DND-41 (cell line): ENCODE data around the gene FSIP1.

ENCODE experiments used
- CTCF ChIP-seq: IDR thresholded peaks from 2 replicates; pipeline ENCODE4 v1.5.1; 2012; ENCODE audit warnings: borderline replicate concordance, low read length, moderate library complexity, mild to moderate bottlenecking; ENCODE audit not compliant: poor library complexity, severe bottlenecking; ENCODE audit errors: extremely low read depth
- EZH2 ChIP-seq: IDR thresholded peaks from 3 replicates; pipeline ENCODE4 v1.6.1; 2012; ENCODE audit warnings: borderline replicate concordance, low read depth, mild to moderate bottlenecking, moderate library complexity, low read length, inconsistent platforms; ENCODE audit not compliant: severe bottlenecking

- TF ChIP-seq CTCF, result no peak
- TF ChIP-seq EZH2, result no peak
These were observed 44.3 kb upstream of the FSIP1 start for GRCh38 chr15:39826975-39827374.
